Duodenal mucosa (tissue), 2 donors: Measurements from ENCODE around the gene INO80.
A peak's percentile ranks its signal among the peaks of the same experiment; 100 is the strongest.

Experiments used
- H3K27ac ChIP-seq: one replicate; pipeline ENCODE4 v1.7.0; 2013; ENCODE audit warnings: low read depth, low read length
- H3K27me3 ChIP-seq, 2 donors: one replicate each; pipeline ENCODE4 v1.7.0; 2013; ENCODE audit warnings: low read length in 2 of 2, control low read depth in 1 of 2; ENCODE audit not compliant: insufficient read depth in 2 of 2, control insufficient read depth in 1 of 2
- H3K36me3 ChIP-seq, 2 donors: one replicate each; pipeline ENCODE4 v1.7.0; 2013; ENCODE audit warnings: low read length in 2 of 2, control low read depth in 1 of 2; ENCODE audit not compliant: insufficient read depth in 2 of 2, control insufficient read depth in 1 of 2
- H3K4me1 ChIP-seq, 2 donors: one replicate each; pipeline ENCODE4 v1.7.0; 2013; ENCODE audit warnings: low read length in 2 of 2, control low read depth in 1 of 2; ENCODE audit not compliant: insufficient read depth in 2 of 2, control insufficient read depth in 1 of 2
- H3K4me3 ChIP-seq, 2 donors: one replicate each; pipeline ENCODE4 v1.7.0; 2013; ENCODE audit warnings: low read length in 2 of 2, low read depth in 1 of 2
- H3K9ac ChIP-seq, 2 donors: one replicate each; pipeline ENCODE4 v1.7.0; 2013; ENCODE audit warnings: low read length in 2 of 2, low read depth in 1 of 2
- H3K9me3 ChIP-seq, 2 donors: one replicate each; pipeline ENCODE4 v1.7.0; 2013; ENCODE audit warnings: low read length in 2 of 2, control low read depth in 1 of 2; ENCODE audit not compliant: control insufficient read depth in 1 of 2

Gene INO80

GRCh38 chr15:41048852-41049251 lies 67.2 kb downstream of the INO80 start:
- Histone ChIP-seq H3K9ac (no peak overlapping the region), H3K27ac (no peak overlapping the region), H3K4me3 (peak overlapping the region in 1 of 2 donors; percentile 0), H3K36me3 (peaks cover 36 to 65% of the 10 kb centered on the region in 2 donors), H3K27me3 (no peaks in the 10 kb centered on the region), H3K4me1 (peaks cover 16 to 22% of the 10 kb centered on the region in 2 donors), H3K9me3 (no peaks in the 10 kb centered on the region)

DNA sequence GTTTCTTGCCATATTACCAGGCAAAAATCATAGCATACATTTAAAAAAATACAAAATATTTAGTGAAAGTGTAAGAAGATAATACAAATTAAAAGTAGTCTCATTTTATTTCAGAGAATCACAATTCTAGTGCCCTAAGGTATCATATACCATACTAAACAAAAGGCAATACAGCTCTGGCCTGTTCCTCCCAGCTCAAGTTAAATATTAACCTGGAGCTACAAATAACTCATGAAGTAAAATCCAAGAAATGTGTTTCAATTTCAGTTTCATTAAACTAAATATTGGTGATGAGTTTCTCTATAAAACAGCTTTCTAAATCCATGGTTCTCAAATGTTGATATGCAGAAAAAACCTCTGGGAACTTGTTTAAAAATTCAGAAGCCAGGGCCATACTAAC lies 67.7 kb downstream of the INO80 start:
- Histone ChIP-seq H3K36me3 (peaks cover 36 to 66% of the 10 kb centered on the region in 2 donors), H3K9me3 (no peaks in the 10 kb centered on the region), H3K27ac (no peak overlapping the region), H3K4me3 (peak overlapping the region in 1 of 2 donors; percentile 0), H3K4me1 (peaks cover 16 to 26% of the 10 kb centered on the region in 2 donors), H3K27me3 (no peaks in the 10 kb centered on the region), H3K9ac (no peak overlapping the region)

DNA sequence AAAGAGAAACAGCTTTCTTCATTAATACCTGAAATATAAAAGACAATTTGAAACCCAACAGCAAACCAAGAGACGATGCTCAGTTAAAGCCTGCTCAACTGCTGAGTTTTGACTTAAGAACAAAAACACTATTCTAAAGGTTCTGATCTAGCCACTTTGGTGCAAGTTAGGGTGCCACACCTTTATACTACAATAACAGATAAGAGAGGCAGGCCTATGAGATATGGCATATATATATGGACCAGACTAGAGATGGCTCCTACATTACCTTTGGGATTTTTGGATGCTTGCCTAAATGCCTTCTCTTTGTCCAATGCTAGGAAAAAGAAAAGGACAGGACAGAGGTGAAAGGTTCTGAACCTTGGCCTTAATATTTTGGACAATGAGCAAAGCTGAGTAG lies 68.6 kb downstream of the INO80 start:
- H3K36me3 ChIP-seq, result peaks cover 41 to 70% of the 10 kb centered on the region in 2 donors

DNA sequence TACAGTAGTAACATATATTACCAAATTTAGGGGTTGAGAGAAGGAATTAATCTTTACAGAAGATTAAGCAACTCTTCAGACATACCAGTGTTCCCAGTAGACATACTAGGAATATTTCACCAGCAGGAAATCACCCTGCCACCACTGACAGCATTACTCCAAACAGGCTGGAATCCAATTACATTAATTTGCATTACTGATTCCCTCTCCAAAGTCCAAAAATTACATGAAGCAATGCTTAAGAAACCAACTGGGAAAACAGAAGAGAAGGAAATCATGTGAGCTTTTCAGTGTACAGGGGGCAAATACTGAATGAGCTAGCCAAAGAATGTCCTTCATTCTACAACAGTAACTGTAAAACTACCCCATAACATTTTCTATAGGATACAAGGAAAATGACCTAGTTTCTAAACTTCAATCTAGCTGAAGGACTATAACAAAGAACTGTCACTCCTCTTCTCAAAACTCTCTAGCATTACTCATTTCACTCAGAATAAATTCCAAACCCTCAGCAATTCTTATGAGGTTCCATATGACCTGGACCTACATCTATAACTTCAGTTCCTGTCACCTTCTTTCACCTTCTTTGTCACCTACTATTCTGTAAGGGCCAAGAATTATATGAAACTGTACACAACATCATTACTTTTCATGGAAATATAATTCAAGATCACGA lies 72.7 kb downstream of the INO80 start:
- peaks cover 6 to 17% of the 10 kb centered on the region in 2 donors for H3K4me1 ChIP-seq
- peaks cover 23 to 64% of the 10 kb centered on the region in 2 donors for H3K36me3 ChIP-seq
- no peak overlapping the region for H3K27ac ChIP-seq
- H3K4me3 ChIP-seq, result no peak overlapping the region
- peak overlapping the region in 1 of 2 donors; percentile 17 for H3K9ac ChIP-seq
- no peaks in the 10 kb centered on the region for H3K27me3 ChIP-seq
- H3K9me3 ChIP-seq, result no peaks in the 10 kb centered on the region

More for the DNA sequence above, 68.6 kb downstream of the INO80 start:
- Histone ChIP-seq H3K9ac (no peak overlapping the region), H3K27ac (no peak overlapping the region), H3K27me3 (no peaks in the 10 kb centered on the region), H3K9me3 (no peaks in the 10 kb centered on the region), H3K4me1 (peaks cover 16 to 28% of the 10 kb centered on the region in 2 donors), H3K4me3 (no peak overlapping the region)

- H3K36me3 ChIP-seq, result peaks cover 23 to 63% of the 10 kb centered on the region in 2 donors
Measured at GRCh38 chr15:41042851-41043250, 73.2 kb downstream of the INO80 start.

DNA sequence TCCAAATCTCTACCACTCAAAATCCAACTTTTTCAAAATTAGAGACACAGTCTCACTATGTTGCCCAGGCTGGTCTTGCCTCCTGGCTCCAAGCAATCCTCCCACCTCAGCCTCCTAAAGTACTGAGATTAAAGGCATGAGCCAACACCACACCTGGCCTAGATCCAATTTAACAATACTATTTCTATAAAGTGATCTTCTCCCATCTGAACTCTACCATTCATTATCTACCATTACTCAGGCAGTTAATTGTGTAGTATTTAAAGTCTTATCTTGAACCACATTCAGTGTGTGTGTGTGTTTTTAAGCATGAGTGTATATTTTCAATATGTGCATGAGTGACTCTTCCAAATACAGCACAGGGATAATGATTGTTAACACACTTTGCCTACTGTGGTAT lies 77.0 kb downstream of the INO80 start:
- H3K36me3 ChIP-seq, result peaks cover 11 to 40% of the 10 kb centered on the region in 2 donors
- H3K27ac ChIP-seq, result no peak overlapping the region
- H3K9ac ChIP-seq, result no peak overlapping the region

More at GRCh38 chr15:41042851-41043250, 73.2 kb downstream of the INO80 start:
- Histone ChIP-seq H3K4me3 (no peak overlapping the region), H3K27ac (no peak overlapping the region), H3K27me3 (no peaks in the 10 kb centered on the region), H3K9me3 (no peaks in the 10 kb centered on the region), H3K9ac (no peak overlapping the region), H3K4me1 (peaks cover 5 to 13% of the 10 kb centered on the region in 2 donors)

GRCh38 chr15:41032079-41032328 lies 84.1 kb downstream of the INO80 start:
- Histone ChIP-seq H3K4me1 (peaks cover 0 to 6% of the 10 kb centered on the region in 2 donors), H3K4me3 (no peak overlapping the region)

More for the DNA sequence above, 77.0 kb downstream of the INO80 start:
- Histone ChIP-seq H3K27me3 (no peaks in the 10 kb centered on the region), H3K4me1 (peaks cover 0 to 13% of the 10 kb centered on the region in 2 donors), H3K9me3 (no peaks in the 10 kb centered on the region), H3K4me3 (no peak overlapping the region)

GRCh38 chr15:41031232-41032078 lies 84.6 kb downstream of the INO80 start:
- Histone ChIP-seq H3K9ac (no peak overlapping the region), H3K9me3 (no peaks in the 10 kb centered on the region), H3K36me3 (peaks cover 5 to 36% of the 10 kb centered on the region in 2 donors), H3K4me3 (no peak overlapping the region), H3K27me3 (no peaks in the 10 kb centered on the region), H3K4me1 (peaks cover 0 to 6% of the 10 kb centered on the region in 2 donors), H3K27ac (no peak overlapping the region)

More at GRCh38 chr15:41032079-41032328, 84.1 kb downstream of the INO80 start:
- Histone ChIP-seq H3K27ac (no peak overlapping the region), H3K9ac (no peak overlapping the region), H3K9me3 (no peaks in the 10 kb centered on the region), H3K27me3 (no peaks in the 10 kb centered on the region), H3K36me3 (peaks cover 5 to 30% of the 10 kb centered on the region in 2 donors)

DNA sequence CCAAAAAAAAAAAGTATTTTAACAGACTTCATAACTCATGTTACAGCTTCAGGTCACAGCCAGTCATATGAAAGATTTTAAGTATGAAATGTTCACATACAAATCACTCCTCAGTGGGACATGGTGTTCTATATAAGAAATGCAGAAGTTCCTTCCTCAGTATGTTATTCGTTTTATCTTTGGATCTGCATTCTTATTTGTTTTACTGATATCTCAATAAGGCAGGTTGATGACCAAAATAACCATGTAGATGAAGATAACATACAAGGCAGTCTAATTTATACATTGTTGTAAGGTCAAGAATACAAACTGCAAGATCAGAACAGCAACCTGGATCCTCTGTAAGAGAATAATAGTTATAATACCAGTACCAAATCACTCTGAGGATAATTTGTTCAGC lies 87.2 kb downstream of the INO80 start:
- Histone ChIP-seq H3K27me3 (no peaks in the 10 kb centered on the region), H3K4me1 (no peaks in the 10 kb centered on the region), H3K36me3 (peaks cover 13 to 58% of the 10 kb centered on the region in 2 donors), H3K9ac (no peak overlapping the region), H3K4me3 (no peak overlapping the region), H3K9me3 (no peaks in the 10 kb centered on the region), H3K27ac (no peak overlapping the region)

- H3K36me3 ChIP-seq, result peaks cover 13 to 68% of the 10 kb centered on the region in 2 donors
- H3K9ac ChIP-seq, result no peak overlapping the region
- H3K27ac ChIP-seq, result no peak overlapping the region
- no peak overlapping the region for H3K4me3 ChIP-seq
- H3K27me3 ChIP-seq, result no peaks in the 10 kb centered on the region
- H3K9me3 ChIP-seq, result no peaks in the 10 kb centered on the region
- no peaks in the 10 kb centered on the region for H3K4me1 ChIP-seq
Measured at GRCh38 chr15:41025393-41025792, 90.7 kb downstream of the INO80 start.
